ENCODE data around the gene C1RL. TPM values are rescaled to one million over a fixed set of nuclear protein-coding genes. Genes with fewer than 3 reads are reported as not detected.

The C1RL gene
- total RNA-seq, 1 experiment from 2014 or later = 25.9 TPM

GRCh38 chr12:7146906-7147305 is 37.9 kb upstream of the C1RL start (continued):
- TF ChIP-seq CTCF (IDR thresholded peaks at IDR 0.05 in 2 of 3, conservative IDR thresholded peaks at IDR 0.05 in 1 of 3; ENCODE audit: borderline replicate concordance in 1 of 3, insufficient read depth in 1 of 3, low read depth in 2 of 3, low read length in 2 of 3) (no peak), SIN3A (IDR thresholded peaks at IDR 0.05; ENCODE audit: low read depth) (no peak), TCF7L2 (IDR thresholded peaks at IDR 0.05; ENCODE audit: borderline replicate concordance, extremely low read depth, insufficient read depth, insufficient read length) (no peak), EGR1 (IDR thresholded peaks at IDR 0.05; ENCODE audit: low read depth) (no peak)

GRCh38 chr12:7146228-7146627 is 37.2 kb upstream of the C1RL start:
- H3K4me3 ChIP-seq (replicated peaks in 1 of 2; ENCODE audit: low read depth in 1 of 2, low read length in 2 of 2) = no peak overlapping the region
- no peak overlapping the region for H3K27ac ChIP-seq (ENCODE audit: low read depth, low read length)
- H3K79me2 ChIP-seq (ENCODE audit: insufficient read depth, low read length) = no peaks in the 10 kb centered on the region
- RAD21 ChIA-PET (ENCODE audit: low non-redundant PET in 1 of 2, low total read pairs in 2 of 2, uncharacterized antibody in 2 of 2, unreplicated experiment in 2 of 2) = no interaction called here
- no peak for ATAC-seq
- no peak overlapping the region for H2AFZ ChIP-seq (ENCODE audit: low read depth, low read length, poor library complexity, severe bottlenecking)
- no peaks in the 10 kb centered on the region for H3K9me3 ChIP-seq (ENCODE audit: control insufficient read depth in 1 of 2, insufficient read depth in 1 of 2, low read depth in 1 of 2, low read length in 2 of 2)
- H3K4me1 ChIP-seq (ENCODE audit: control insufficient read depth in 1 of 2, insufficient read depth in 2 of 2, low read length in 2 of 2) = no peaks in the 10 kb centered on the region
- H4K20me1 ChIP-seq (ENCODE audit: insufficient read depth) = no peaks in the 10 kb centered on the region
- POLR2A ChIA-PET = no interaction called here
- intact Hi-C loops (cut with micrococcal nuclease) = no loop called here
- CTCF ChIA-PET = interaction anchor here (0.7 to 2.6 kb wide), 2 partner anchors 17 to 200 kb away, joined by 3 to 9 read pairs; no protein-coding TSS in a partner anchor
- no peak for DNase-seq (ENCODE audit: low read depth, low spot score)
- H3K9me2 ChIP-seq (ENCODE audit: insufficient read depth) = no peaks in the 10 kb centered on the region
- no peak overlapping the region for H3K4me2 ChIP-seq (ENCODE audit: low read length)
- BruUV-seq (replicated peaks) = no TSS peak
- no peak overlapping the region for H3K9ac ChIP-seq (ENCODE audit: low read length)
- peaks cover 0 to 24% of the 10 kb centered on the region in 2 experiments; a peak in 3 of 4 replicates for H3K36me3 ChIP-seq (ENCODE audit: control insufficient read depth in 1 of 2, insufficient read depth in 2 of 2, low read length in 2 of 2)
- H3K27me3 ChIP-seq (ENCODE audit: insufficient read depth, low read length) = no peaks in the 10 kb centered on the region
- TF ChIP-seq ELF1 (IDR thresholded peaks at IDR 0.05; ENCODE audit: borderline replicate concordance, low read depth) = no peak
- no peak for TF ChIP-seq MAX (IDR thresholded peaks at IDR 0.05)
- no peak for TF ChIP-seq POLR2A (IDR thresholded peaks at IDR 0.05; ENCODE audit: borderline replicate concordance, extremely low read depth, insufficient read depth, insufficient read length)
- no peak for TF ChIP-seq CEBPB (IDR thresholded peaks at IDR 0.05; ENCODE audit: low read depth)
- TF ChIP-seq REST (IDR thresholded peaks at IDR 0.05; ENCODE audit: low read depth) = no peak
- no peak for TF ChIP-seq FOSL1 (IDR thresholded peaks at IDR 0.05; ENCODE audit: low read depth)
- no peak for TF ChIP-seq ZBTB33 (IDR thresholded peaks at IDR 0.05; ENCODE audit: extremely low read depth, insufficient replicate concordance, low read length)
- no peak for TF ChIP-seq POLR2AphosphoS5 (IDR thresholded peaks at IDR 0.05; ENCODE audit: low read depth, low read length)
- no peak for TF ChIP-seq YY1 (IDR thresholded peaks at IDR 0.05; ENCODE audit: extremely low read depth, insufficient replicate concordance, low read depth, low read length)
- no peak for TF ChIP-seq ATF3 (IDR thresholded peaks at IDR 0.05)
- no peak for TF ChIP-seq JUND (IDR thresholded peaks at IDR 0.05)
- no peak for TF ChIP-seq RAD21 (IDR thresholded peaks at IDR 0.05; ENCODE audit: low read depth)
- TF ChIP-seq ZNF274 (IDR thresholded peaks at IDR 0.05; ENCODE audit: low read depth, low read length) = no peak
- no peak for TF ChIP-seq EGR1 (IDR thresholded peaks at IDR 0.05; ENCODE audit: low read depth)
- TF ChIP-seq SP1 (IDR thresholded peaks at IDR 0.05; ENCODE audit: low read depth) = no peak
- TF ChIP-seq SRF (IDR thresholded peaks at IDR 0.05; ENCODE audit: low read depth) = no peak
